Measurements from ENCODE around the gene NKD2.

DNA sequence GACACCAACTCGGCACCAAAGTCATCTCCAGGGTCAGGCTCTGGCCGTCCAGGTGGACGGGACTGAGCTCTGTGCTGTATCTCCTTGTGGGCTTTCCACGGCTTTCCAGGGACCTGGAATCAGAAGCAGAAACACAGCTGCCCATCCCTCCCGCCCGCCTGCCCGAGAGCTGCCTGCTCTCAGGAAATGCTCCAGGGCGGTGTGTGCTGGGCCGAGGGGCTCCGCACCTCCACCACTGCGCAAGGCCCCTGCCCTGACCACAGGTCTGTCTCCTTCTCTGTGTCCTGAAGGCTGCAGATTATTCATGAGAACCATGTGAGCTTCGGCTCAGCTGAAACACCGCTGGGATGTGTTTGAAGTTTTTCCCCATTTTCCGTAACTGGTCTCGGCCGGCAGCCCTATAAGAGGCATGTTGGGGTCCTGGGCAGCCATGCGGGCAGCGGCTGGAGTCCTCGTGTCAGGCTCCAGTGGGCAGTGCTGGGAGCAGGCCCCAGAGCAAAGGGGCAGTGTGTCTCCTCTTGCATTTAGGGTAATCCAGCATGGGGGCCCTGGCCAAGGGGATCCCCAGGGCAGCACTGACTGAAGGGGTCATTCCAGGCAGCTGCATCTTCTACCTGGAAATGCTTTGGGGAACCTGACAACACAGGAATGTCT is 22.8 kb downstream of the NKD2 start:
- TF ChIP-seq CTCF (IDR thresholded peaks at IDR 0.05) (no peak), POLR2A (IDR thresholded peaks at IDR 0.05) (no peak)
